CD14-positive monocyte (primary cell): ENCODE measurements around the gene PRRX2. TPM values are rescaled to one million over a fixed set of nuclear protein-coding genes. Genes with fewer than 3 reads are reported as not detected.

Experiments
- DNase-seq, 3 donors: peaks; one replicate each; pipeline ENCODE4 v3.0.0-alpha.2; 2011 to 2022
- H2AFZ ChIP-seq: 2 replicates; pipeline ENCODE4 v1.6.0; 2012; ENCODE audit warnings: mild to moderate bottlenecking, low read depth, low read length, inconsistent platforms; ENCODE audit not compliant: insufficient read depth, poor library complexity, severe bottlenecking
- H3K27ac ChIP-seq, 2 donors: 1 replicate in 1 of 2; 2 replicates in 1 of 2; pipeline ENCODE4 v1.5.1; 2012 to 2013; ENCODE audit warnings: low read length in 2 of 2, control low read depth in 1 of 2, inconsistent platforms in 1 of 2, low read depth in 1 of 2, mild to moderate bottlenecking in 1 of 2
- H3K27me3 ChIP-seq, 2 donors: one replicate each; pipeline versions ENCODE4 v1.6.0 to v1.6.1; 2011 to 2013; ENCODE audit warnings: low read length in 2 of 2; ENCODE audit not compliant: control insufficient read depth in 2 of 2, insufficient read depth in 2 of 2
- H3K36me3 ChIP-seq, 2 donors: replicated peaks in 1 of 2; 1 replicate in 1 of 2; 2 replicates in 1 of 2; pipeline versions ENCODE4 v1.5.1 to v1.6.1; 2012 to 2013; ENCODE audit warnings: low read length in 2 of 2, control low read depth in 1 of 2, inconsistent platforms in 1 of 2, mild to moderate bottlenecking in 1 of 2; ENCODE audit not compliant: insufficient read depth in 2 of 2, control insufficient read depth in 1 of 2
- H3K4me1 ChIP-seq, 2 donors: 1 replicate in 1 of 2; 2 replicates in 1 of 2; pipeline versions ENCODE4 v1.5.1 to v1.6.1; 2012 to 2013; ENCODE audit warnings: low read length in 2 of 2, control low read depth in 1 of 2, inconsistent platforms in 1 of 2, mild to moderate bottlenecking in 1 of 2, moderate library complexity in 1 of 2; ENCODE audit not compliant: insufficient read depth in 2 of 2, control insufficient read depth in 1 of 2
- H3K4me2 ChIP-seq: replicated peaks from 2 replicates; pipeline ENCODE3; 2012; ENCODE audit warnings: low read length, moderate library complexity, mild to moderate bottlenecking; ENCODE audit not compliant: poor library complexity, severe bottlenecking; ENCODE audit errors: extremely low read depth
- H3K4me3 ChIP-seq, 3 experiments: fragments of 200-600 bp in 1 of 3; sonication (generic) in 1 of 3; replicated peaks in 1 of 3; 1 replicate in 2 of 3; 2 replicates in 1 of 3; pipeline ENCODE4 v1.5.1; 2011 to 2013; ENCODE audit warnings: low read length in 3 of 3, mild to moderate bottlenecking in 3 of 3, control low read depth in 2 of 3, low read depth in 2 of 3, inconsistent platforms in 1 of 3, moderate library complexity in 1 of 3
- H3K79me2 ChIP-seq: 2 replicates; pipeline ENCODE4 v1.6.0; 2012; ENCODE audit warnings: mild to moderate bottlenecking, control low read depth, inconsistent platforms, low read length, moderate library complexity; ENCODE audit not compliant: insufficient read depth
- H3K9ac ChIP-seq: 2 replicates; pipeline ENCODE4 v1.6.0; 2017; ENCODE audit warnings: low read length, mild to moderate bottlenecking; ENCODE audit not compliant: insufficient read depth, poor library complexity, severe bottlenecking
- H3K9me3 ChIP-seq, 2 donors: replicated peaks in 1 of 2; 1 replicate in 1 of 2; 2 replicates in 1 of 2; pipeline versions ENCODE4 v1.5.1 to v1.6.1; 2012 to 2013; ENCODE audit warnings: low read length in 2 of 2, control low read depth in 1 of 2; ENCODE audit not compliant: control insufficient read depth in 1 of 2, insufficient read depth in 1 of 2
- H4K20me1 ChIP-seq: 2 replicates; pipeline ENCODE4 v1.6.0; 2012; ENCODE audit warnings: mild to moderate bottlenecking, low read length, control low read depth, moderate library complexity; ENCODE audit not compliant: insufficient read depth
- H3K27ac Mint-ChIP-seq, 7 donors: one replicate each; pipeline ENCODE4 v1.8.0; 2020; ENCODE audit warnings: mild to moderate bottlenecking in 7 of 7, mixed read lengths in 7 of 7, moderate library complexity in 6 of 7, inconsistent platforms in 2 of 7
- H3K27me3 Mint-ChIP-seq, 3 donors: one replicate each; pipeline ENCODE4 v1.8.0; 2021 to 2022; ENCODE audit warnings: low read depth in 3 of 3, mild to moderate bottlenecking in 3 of 3, mixed read lengths in 3 of 3, moderate library complexity in 3 of 3, inconsistent platforms in 1 of 3
- H3K36me3 Mint-ChIP-seq, 2 donors: one replicate each; pipeline ENCODE4 v1.8.0; 2020; ENCODE audit warnings: mixed read lengths in 2 of 2, inconsistent platforms in 1 of 2, mild to moderate bottlenecking in 1 of 2
- H3K4me1 Mint-ChIP-seq: one replicate; pipeline ENCODE4 v1.8.0; 2020; ENCODE audit warnings: mild to moderate bottlenecking, mixed read lengths
- H3K4me3 Mint-ChIP-seq, 2 donors: one replicate each; pipeline ENCODE4 v1.8.0; 2020; ENCODE audit warnings: mild to moderate bottlenecking in 2 of 2, mixed read lengths in 2 of 2, moderate library complexity in 1 of 2
- H3K9me3 Mint-ChIP-seq, 7 donors: one replicate each; pipeline ENCODE4 v1.8.0; 2020 to 2022; ENCODE audit warnings: mixed read lengths in 7 of 7, mild to moderate bottlenecking in 6 of 7, moderate library complexity in 6 of 7, inconsistent platforms in 2 of 7
- CTCF ChIP-seq: fragments of 200-600 bp; IDR thresholded peaks from one replicate; pipeline ENCODE4 v1.8.0; 2022; ENCODE audit warnings: antibody characterized with exemption, mild to moderate bottlenecking
- WGBS: methylation state at CpG from one replicate; pipeline ENCODE4 v1.1.5; 2013; ENCODE audit warnings: missing lambda C conversion rate; ENCODE audit not compliant: insufficient coverage; 5-methylcytosine and 5-hydroxymethylcytosine counted together
- intact Hi-C, 2 donors: fragments of 100-400 bp; cut with micrococcal nuclease; formaldehyde crosslinking; loops; one replicate each; pipeline versions ENCODE4 v1.15.0 to v1.15.1; 2023
- polyA plus RNA-seq, 3 donors: library from polyadenylated mRNA; depleted of rRNA in 1 of 3; unstranded in 2 of 3; stranded (reverse) in 1 of 3; fragments of 300-500 nt in 2 of 3; fragments of >200 nt in 1 of 3; fragmentation: Illumina TruSeq in 2 of 3; gene quantifications; 1 replicate in 2 of 3; 2 replicates in 1 of 3; pipeline ENCODE4 v1.2.3, GENCODE V29; 2012 to 2021

Gene PRRX2
- polyA plus RNA-seq, 3 donors = not detected

- no peak overlapping the region for H3K9ac ChIP-seq
- Mint-ChIP-seq H3K4me1 (peaks cover 65% of the 10 kb centered on the region), H3K36me3 (peaks cover 0 to 13% of the 10 kb centered on the region in 2 donors), H3K9me3 (peaks cover 0 to 2% (median 0%) of the 10 kb centered on the region in 7 donors), H3K27ac (peak overlapping the region in 1 of 7 donors; percentile 55), H3K4me3 (no peak overlapping the region), H3K27me3 (peaks cover 23 to 36% (median 36%) of the 10 kb centered on the region in 3 donors)
- no peaks in the 10 kb centered on the region for H3K79me2 ChIP-seq
- H3K36me3 ChIP-seq = no peaks in the 10 kb centered on the region
- intact Hi-C loops = no loop called here
- no peaks in the 10 kb centered on the region for H3K9me3 ChIP-seq
- H4K20me1 ChIP-seq = no peaks in the 10 kb centered on the region
- 94% methylated on average over 3 of the region's 5 CpGs for WGBS
- peaks cover 32 to 48% of the 10 kb centered on the region in 2 donors for H3K4me1 ChIP-seq
- H3K27ac ChIP-seq = no peak overlapping the region
- TF ChIP-seq CTCF = no peak
- no peak overlapping the region for H2AFZ ChIP-seq
- H3K27me3 ChIP-seq = peaks cover 0 to 22% of the 10 kb centered on the region in 2 donors
- H3K4me3 ChIP-seq = no peak overlapping the region
- no peak overlapping the region for H3K4me2 ChIP-seq
- no peak for DNase-seq
These were observed 89.7 kb downstream of the PRRX2 start for GRCh38 chr9:129755151-129755550.

GRCh38 chr9:129756191-129756590 is 90.7 kb downstream of the PRRX2 start:
- Histone ChIP-seq H3K4me2 (no peak overlapping the region), H2AFZ (no peak overlapping the region), H3K9me3 (no peaks in the 10 kb centered on the region), H3K27me3 (peaks cover 0 to 22% of the 10 kb centered on the region in 2 donors), H3K27ac (no peak overlapping the region), H3K79me2 (no peaks in the 10 kb centered on the region), H3K9ac (no peak overlapping the region), H3K36me3 (no peaks in the 10 kb centered on the region), H4K20me1 (no peaks in the 10 kb centered on the region), H3K4me1 (peaks cover 32 to 51% of the 10 kb centered on the region in 2 donors), H3K4me3 (no peak overlapping the region)
- WGBS = 94% methylated on average over 6 of the region's 6 CpGs
- Mint-ChIP-seq H3K4me3 (no peak overlapping the region), H3K4me1 (peaks cover 66% of the 10 kb centered on the region), H3K36me3 (peaks cover 0 to 13% of the 10 kb centered on the region in 2 donors), H3K9me3 (peaks cover 0 to 2% (median 0%) of the 10 kb centered on the region in 7 donors), H3K27ac (peak overlapping the region in 6 of 7 donors; percentile 55 to 96 (median 89)), H3K27me3 (peaks cover 23 to 34% (median 32%) of the 10 kb centered on the region in 3 donors)
- TF ChIP-seq CTCF = no peak
- intact Hi-C loops = loop anchor here in 1 of 2 donors (2.0 kb wide), 1 partner anchor 17 kb away; no protein-coding TSS in a partner anchor
- no peak for DNase-seq
